GM12892 (cell line): ENCODE measurements around the gene ANO1.

ENCODE experiments used
- DNase-seq: peaks from one replicate; pipeline ENCODE4 v3.0.0; 2011; ENCODE audit not compliant: insufficient read length
- FAIRE-seq: peaks from 2 replicates; lab custom pipeline; 2011; peaks lifted over from hg19 to GRCh38; lab: Jason Lieb, UNC
- POLR2A ChIP-seq: IDR thresholded peaks from 2 replicates; pipeline ENCODE4 v1.6.1; 2011; ENCODE audit warnings: low read depth, low read length, control low read depth
- POLR2AphosphoS5 ChIP-seq: IDR thresholded peaks from 2 replicates; pipeline ENCODE4 v1.6.1; 2011; ENCODE audit warnings: low read depth, low read length, control low read depth
- TAF1 ChIP-seq: IDR thresholded peaks from 2 replicates; pipeline ENCODE4 v1.6.1; 2011; ENCODE audit warnings: low read depth, mild to moderate bottlenecking, control low read depth, low read length, borderline replicate concordance

The ANO1 gene

GRCh38 chr11:70146895-70147520, 68.9 kb downstream of the ANO1 start:
- no peak for TF ChIP-seq POLR2AphosphoS5
- TF ChIP-seq POLR2A, result no peak
- TF ChIP-seq TAF1, result no peak
- DNase-seq (no peak), FAIRE-seq (no peak)

GRCh38 chr11:70147668-70148067, 69.6 kb downstream of the ANO1 start:
- FAIRE-seq (no peak), DNase-seq (no peak)
- no peak for TF ChIP-seq POLR2A
- no peak for TF ChIP-seq TAF1
- TF ChIP-seq POLR2AphosphoS5, result no peak

GRCh38 chr11:70151671-70152070, 73.6 kb downstream of the ANO1 start:
- FAIRE-seq, result no peak
- no peak for DNase-seq
- TF ChIP-seq TAF1 (no peak), POLR2AphosphoS5 (no peak), POLR2A (no peak)

- no peak for FAIRE-seq
- no peak for DNase-seq
Observed at GRCh38 chr11:70153133-70153727, 75.1 kb downstream of the ANO1 start.

GRCh38 chr11:70155386-70155785, 77.3 kb downstream of the ANO1 start:
- FAIRE-seq (no peak), DNase-seq (no peak)
- TF ChIP-seq POLR2A (no peak), TAF1 (no peak), POLR2AphosphoS5 (no peak)

More at GRCh38 chr11:70153133-70153727, 75.1 kb downstream of the ANO1 start:
- TF ChIP-seq POLR2A (no peak), TAF1 (no peak), POLR2AphosphoS5 (no peak)

- no peak for TF ChIP-seq TAF1
- TF ChIP-seq POLR2A, result no peak
- no peak for TF ChIP-seq POLR2AphosphoS5
- no peak for FAIRE-seq
- no peak for DNase-seq
Observed at GRCh38 chr11:70156291-70157037, 78.3 kb downstream of the ANO1 start.

- FAIRE-seq, result no peak
- TF ChIP-seq POLR2AphosphoS5, result no peak
- no peak for TF ChIP-seq POLR2A
- TF ChIP-seq TAF1, result no peak
- no peak for DNase-seq
Observed at GRCh38 chr11:70158201-70158600, 80.1 kb downstream of the ANO1 start.

GRCh38 chr11:70158757-70159389, 80.8 kb downstream of the ANO1 start:
- FAIRE-seq (no peak), DNase-seq (no peak)
- TF ChIP-seq POLR2A, result no peak
- no peak for TF ChIP-seq TAF1
- TF ChIP-seq POLR2AphosphoS5, result no peak

GRCh38 chr11:70159627-70160570, 81.8 kb downstream of the ANO1 start:
- FAIRE-seq (no peak), DNase-seq (no peak)
- no peak for TF ChIP-seq POLR2AphosphoS5
- TF ChIP-seq POLR2A, result no peak
- no peak for TF ChIP-seq TAF1

- FAIRE-seq, result no peak
- TF ChIP-seq POLR2AphosphoS5 (no peak), TAF1 (no peak), POLR2A (no peak)
- no peak for DNase-seq
Observed at GRCh38 chr11:70161043-70161625, 83.0 kb downstream of the ANO1 start.

- TF ChIP-seq TAF1 (no peak), POLR2AphosphoS5 (no peak), POLR2A (no peak)
- FAIRE-seq (no peak), DNase-seq (no peak)
Observed at GRCh38 chr11:70164705-70165104, 86.6 kb downstream of the ANO1 start.
